H1 (cell line): ENCODE results near the gene EXOC2. TPM values are rescaled to one million over a fixed set of nuclear protein-coding genes. Genes with fewer than 3 reads are reported as not detected.

Experiments
- RNF2 ChIP-seq: fragments of 200-900, 300-1000 bp; sonication (generic); IDR thresholded peaks from 2 replicates; pipeline ENCODE4 v1.7.1; 2016; ENCODE audit warnings: borderline replicate concordance, low read depth, mild to moderate bottlenecking, antibody characterized with exemption, low read length; ENCODE audit not compliant: poor library complexity, severe bottlenecking; ENCODE audit errors: missing control alignments
- SIX5 ChIP-seq: IDR thresholded peaks from 2 replicates; pipeline ENCODE4 v1.6.1; 2011; ENCODE audit warnings: mild to moderate bottlenecking, low read depth, low read length
- polyA plus RNA-seq, 7 experiments: library from polyadenylated mRNA; depleted of rRNA in 3 of 7; stranded (reverse) in 5 of 7; unstranded in 2 of 7; fragments of >200 nt in 5 of 7; fragments of 200-250 nt in 2 of 7; gene quantifications; 1 replicate in 5 of 7; 2 replicates in 1 of 7; 4 replicates in 1 of 7; pipeline versions ENCODE4 v1.2.1 to v1.2.3, GENCODE V29; 2011 to 2013; ENCODE audit warnings: missing spikeins in 2 of 7, mixed read lengths in 2 of 7
- total RNA-seq: library from RNA; stranded (reverse); fragmentation: NEBNext Ultra II Directional; extraction: Animal tissue kit (Norgen Biotek cat#: 25700); gene quantifications from 2 replicates; pipeline ENCODE4 v1.2.1, GENCODE V29; 2021

EXOC2 gene
- total and polyA plus RNA-seq, 2 of the 8 experiments (the other 6 are each of a cell fraction or from before 2014, with no cell fraction given), result 25.5 to 44.4 TPM

- TF ChIP-seq SIX5 (no peak), RNF2 (no peak)
These were observed 124.9 kb downstream of the EXOC2 start (continued) for GRCh38 chr6:568085-568484.
